Duodenal mucosa (tissue), 2 donors: Measurements from ENCODE around the gene SLC25A41.

Source experiments
- H3K27ac ChIP-seq: one replicate; pipeline ENCODE4 v1.7.0; 2013; ENCODE audit warnings: low read depth, low read length
- H3K27me3 ChIP-seq, 2 donors: one replicate each; pipeline ENCODE4 v1.7.0; 2013; ENCODE audit warnings: low read length in 2 of 2, control low read depth in 1 of 2; ENCODE audit not compliant: insufficient read depth in 2 of 2, control insufficient read depth in 1 of 2
- H3K36me3 ChIP-seq, 2 donors: one replicate each; pipeline ENCODE4 v1.7.0; 2013; ENCODE audit warnings: low read length in 2 of 2, control low read depth in 1 of 2; ENCODE audit not compliant: insufficient read depth in 2 of 2, control insufficient read depth in 1 of 2
- H3K4me1 ChIP-seq, 2 donors: one replicate each; pipeline ENCODE4 v1.7.0; 2013; ENCODE audit warnings: low read length in 2 of 2, control low read depth in 1 of 2; ENCODE audit not compliant: insufficient read depth in 2 of 2, control insufficient read depth in 1 of 2
- H3K4me3 ChIP-seq, 2 donors: one replicate each; pipeline ENCODE4 v1.7.0; 2013; ENCODE audit warnings: low read length in 2 of 2, low read depth in 1 of 2
- H3K9ac ChIP-seq, 2 donors: one replicate each; pipeline ENCODE4 v1.7.0; 2013; ENCODE audit warnings: low read length in 2 of 2, low read depth in 1 of 2
- H3K9me3 ChIP-seq, 2 donors: one replicate each; pipeline ENCODE4 v1.7.0; 2013; ENCODE audit warnings: low read length in 2 of 2, control low read depth in 1 of 2; ENCODE audit not compliant: control insufficient read depth in 1 of 2

Gene SLC25A41

DNA sequence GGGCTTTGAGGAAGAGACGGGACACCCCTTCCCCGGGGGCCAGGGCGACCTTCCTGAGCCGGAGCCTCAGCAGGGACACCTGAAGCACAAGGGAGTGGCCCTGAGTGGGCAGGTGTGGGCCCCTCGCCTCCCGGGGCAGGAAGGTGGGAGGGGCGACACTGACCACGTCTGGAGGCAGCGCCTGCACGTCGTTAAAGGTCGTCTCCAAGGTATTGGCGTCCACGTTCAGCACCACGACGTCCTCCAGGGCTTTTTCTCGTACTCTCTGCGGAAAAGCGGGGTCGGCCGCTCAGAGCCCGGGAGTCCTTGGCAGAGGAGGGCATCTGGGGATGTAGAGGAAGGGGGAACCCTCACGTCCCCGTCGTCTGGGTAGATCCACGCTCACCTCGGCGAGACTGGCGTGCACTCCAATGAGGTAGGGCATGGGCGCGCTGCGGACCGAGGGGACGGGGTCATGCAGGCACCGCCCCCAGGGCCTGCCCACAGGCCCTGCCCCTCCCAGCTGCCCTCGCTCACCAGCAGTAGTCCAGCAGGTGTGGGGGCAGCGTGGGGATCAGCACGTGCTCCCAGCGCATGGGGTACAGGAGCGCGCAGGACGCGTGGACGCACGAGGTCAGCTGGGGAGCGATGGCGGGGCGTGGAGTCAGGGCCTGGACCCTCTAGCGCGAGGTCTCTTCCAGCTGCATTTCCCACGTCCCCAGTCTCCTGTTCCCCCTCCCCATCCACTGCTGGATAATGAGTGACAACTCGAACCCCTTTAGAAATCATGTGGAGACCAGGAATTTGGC, 42.0 kb upstream of the SLC25A41 start:
- H3K9me3 ChIP-seq, result no peaks in the 10 kb centered on the region
- H3K9ac ChIP-seq, result peak overlapping the region in 1 of 2 donors; percentile 25
- H3K27ac ChIP-seq, result no peak overlapping the region
- H3K36me3 ChIP-seq, result peaks cover 0 to 4% of the 10 kb centered on the region in 2 donors
- peak overlapping the region; percentile 57 to 67 for H3K4me3 ChIP-seq
- peaks cover 8 to 16% of the 10 kb centered on the region in 2 donors for H3K4me1 ChIP-seq
- no peaks in the 10 kb centered on the region for H3K27me3 ChIP-seq

DNA sequence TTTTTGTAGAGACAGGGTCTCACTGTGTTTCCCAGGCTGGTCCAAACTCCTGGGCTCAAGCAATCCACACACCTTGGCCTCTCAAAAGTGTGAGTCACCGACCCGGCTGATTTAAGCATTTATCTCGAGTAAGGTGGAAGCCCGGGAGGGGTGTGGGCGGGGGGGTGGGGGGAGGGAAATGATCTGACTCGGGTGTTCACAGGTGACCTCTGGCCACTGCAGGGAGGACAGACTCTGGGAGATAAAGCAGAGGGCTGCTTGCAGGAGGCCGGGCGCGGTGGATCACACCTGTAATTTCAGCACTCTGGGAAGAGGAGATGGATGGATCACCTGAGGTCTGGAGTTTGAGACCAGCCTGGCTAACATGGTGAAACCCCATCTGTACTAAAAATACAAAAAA, 40.1 kb upstream of the SLC25A41 start:
- Histone ChIP-seq H3K4me3 (no peak overlapping the region), H3K9ac (no peak overlapping the region), H3K27me3 (no peaks in the 10 kb centered on the region), H3K4me1 (peaks cover 8 to 16% of the 10 kb centered on the region in 2 donors), H3K36me3 (peaks cover 4 to 8% of the 10 kb centered on the region in 2 donors), H3K9me3 (no peaks in the 10 kb centered on the region), H3K27ac (no peak overlapping the region)

DNA sequence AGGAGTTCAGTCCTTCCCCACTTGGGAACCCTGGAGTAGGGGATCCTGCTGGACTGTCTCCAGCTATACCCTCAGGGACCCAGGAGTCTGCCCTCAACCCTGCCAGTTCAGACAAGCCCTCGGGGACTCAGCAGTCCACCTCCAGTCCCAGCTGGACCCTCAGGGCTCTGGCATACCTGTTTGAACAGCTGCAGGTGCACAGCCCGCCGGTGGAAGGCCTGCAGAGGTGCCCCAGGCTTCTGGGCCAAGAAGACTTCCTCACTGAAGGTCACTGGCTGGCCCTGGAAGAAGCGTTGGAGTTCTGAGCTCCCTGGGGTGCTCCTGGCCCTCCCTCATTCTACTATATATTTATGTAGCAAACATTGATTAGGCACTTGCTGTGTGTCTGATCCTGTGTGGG, 39.1 kb upstream of the SLC25A41 start:
- Histone ChIP-seq H3K9me3 (no peaks in the 10 kb centered on the region), H3K9ac (no peak overlapping the region), H3K4me3 (no peak overlapping the region), H3K27ac (no peak overlapping the region), H3K36me3 (peaks cover 8 to 18% of the 10 kb centered on the region in 2 donors), H3K4me1 (peaks cover 8 to 16% of the 10 kb centered on the region in 2 donors), H3K27me3 (no peaks in the 10 kb centered on the region)

DNA sequence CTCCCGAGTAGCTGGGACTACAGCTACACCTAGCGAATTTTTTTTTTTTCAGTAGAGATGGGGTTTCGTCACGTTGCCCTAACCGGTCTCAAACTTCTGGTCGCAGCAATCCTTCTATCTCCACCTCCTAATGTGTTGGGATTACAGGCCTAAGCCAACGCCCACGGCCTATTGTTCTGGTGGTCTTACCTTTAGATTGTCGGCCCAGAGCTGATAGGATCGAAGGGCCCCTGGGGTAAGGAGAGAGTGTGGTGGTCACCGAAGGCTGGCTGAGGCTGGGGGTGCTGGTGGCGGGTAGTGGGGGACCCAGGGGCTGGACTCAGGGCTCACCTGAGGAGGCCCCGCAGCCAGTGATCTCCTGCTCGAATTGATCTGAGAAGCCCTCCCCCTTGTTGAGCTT, 37.5 kb upstream of the SLC25A41 start:
- no peaks in the 10 kb centered on the region for H3K27me3 ChIP-seq
- H3K9me3 ChIP-seq, result no peaks in the 10 kb centered on the region
- H3K4me3 ChIP-seq, result no peak overlapping the region
- H3K27ac ChIP-seq, result no peak overlapping the region
- no peak overlapping the region for H3K9ac ChIP-seq
- H3K4me1 ChIP-seq, result peaks cover 8 to 16% of the 10 kb centered on the region in 2 donors
- H3K36me3 ChIP-seq, result peaks cover 10 to 22% of the 10 kb centered on the region in 2 donors

DNA sequence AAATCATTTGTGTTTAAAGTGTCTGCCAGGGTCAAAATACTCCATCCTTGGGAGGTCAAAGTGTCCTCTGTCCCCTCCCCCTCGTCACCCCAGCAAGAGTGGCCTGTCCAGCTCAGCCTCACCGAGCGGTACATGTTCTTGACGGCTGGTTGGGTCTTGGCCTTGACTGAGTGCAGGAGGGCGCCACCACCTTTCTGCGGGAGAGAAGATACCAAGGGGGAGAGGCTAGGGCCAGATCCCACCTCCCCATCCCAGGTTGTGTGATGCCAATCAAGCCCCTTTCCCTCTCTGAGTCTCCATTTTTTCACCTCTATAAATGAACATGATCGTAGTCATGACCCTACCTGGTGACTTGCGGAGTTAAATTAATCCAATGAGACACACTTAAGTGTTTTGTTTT, 36.6 kb upstream of the SLC25A41 start:
- Histone ChIP-seq H3K4me1 (peaks cover 5 to 12% of the 10 kb centered on the region in 2 donors), H3K27me3 (no peaks in the 10 kb centered on the region), H3K36me3 (peaks cover 10 to 23% of the 10 kb centered on the region in 2 donors), H3K9ac (no peak overlapping the region), H3K27ac (no peak overlapping the region), H3K9me3 (no peaks in the 10 kb centered on the region), H3K4me3 (no peak overlapping the region)

DNA sequence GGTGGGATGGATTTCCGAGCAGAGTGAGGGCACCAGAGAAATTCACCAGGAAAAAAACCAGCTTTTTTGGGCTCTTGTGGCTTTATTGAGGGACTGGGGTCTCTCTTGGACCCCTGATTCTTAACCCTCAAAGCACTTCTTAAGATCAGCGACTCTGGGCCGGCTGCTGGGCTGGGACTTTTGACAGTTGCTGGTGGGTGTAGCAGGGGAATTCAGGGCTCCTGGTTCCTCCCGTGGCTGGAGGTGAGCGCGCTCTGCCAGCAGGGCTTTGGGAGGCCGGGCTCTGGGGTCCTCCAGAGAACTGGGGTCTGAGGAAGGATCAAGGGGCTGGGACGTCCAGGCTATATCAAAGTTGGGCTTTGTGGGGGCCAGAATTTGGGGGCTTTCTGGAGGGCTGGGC, 33.8 kb upstream of the SLC25A41 start:
- Histone ChIP-seq H3K36me3 (peaks cover 10 to 23% of the 10 kb centered on the region in 2 donors), H3K9ac (no peak overlapping the region), H3K4me3 (no peak overlapping the region), H3K27ac (no peak overlapping the region), H3K4me1 (peaks cover 5 to 6% of the 10 kb centered on the region in 2 donors), H3K9me3 (no peaks in the 10 kb centered on the region), H3K27me3 (no peaks in the 10 kb centered on the region)

DNA sequence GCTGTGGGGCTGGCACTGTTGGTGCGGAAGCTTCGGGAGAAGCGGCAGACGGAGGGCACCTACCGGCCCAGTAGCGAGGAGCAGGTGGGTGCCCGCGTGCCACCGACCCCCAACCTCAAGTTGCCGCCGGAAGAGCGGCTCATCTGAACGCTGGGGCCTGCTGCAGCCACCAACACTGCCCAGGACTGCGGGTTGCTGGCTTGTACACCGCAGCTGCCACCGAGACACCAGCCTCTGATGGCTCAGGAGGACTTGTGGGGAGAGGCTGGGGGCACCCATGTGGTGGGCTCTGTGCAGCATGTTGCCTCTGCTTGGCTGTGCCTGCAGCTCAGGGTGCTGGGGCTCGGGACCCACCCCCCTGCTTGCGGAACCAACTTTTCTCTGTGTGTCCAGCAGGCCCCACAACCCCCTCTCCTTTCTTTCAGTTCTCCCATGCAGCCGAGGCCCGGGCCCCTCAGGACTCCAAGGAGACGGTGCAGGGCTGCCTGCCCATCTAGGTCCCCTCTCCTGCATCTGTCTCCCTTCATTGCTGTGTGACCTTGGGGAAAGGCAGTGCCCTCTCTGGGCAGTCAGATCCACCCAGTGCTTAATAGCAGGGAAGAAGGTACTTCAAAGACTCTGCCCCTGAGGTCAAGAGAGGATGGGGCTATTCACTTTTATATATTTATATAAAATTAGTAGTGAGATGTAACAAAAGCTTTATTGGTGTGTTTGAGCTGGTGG, 33.1 kb upstream of the SLC25A41 start:
- Histone ChIP-seq H3K4me1 (peaks cover 5 to 13% of the 10 kb centered on the region in 2 donors), H3K4me3 (no peak overlapping the region), H3K27me3 (no peaks in the 10 kb centered on the region), H3K36me3 (peaks cover 10 to 23% of the 10 kb centered on the region in 2 donors), H3K27ac (no peak overlapping the region), H3K9ac (no peak overlapping the region), H3K9me3 (no peaks in the 10 kb centered on the region)

DNA sequence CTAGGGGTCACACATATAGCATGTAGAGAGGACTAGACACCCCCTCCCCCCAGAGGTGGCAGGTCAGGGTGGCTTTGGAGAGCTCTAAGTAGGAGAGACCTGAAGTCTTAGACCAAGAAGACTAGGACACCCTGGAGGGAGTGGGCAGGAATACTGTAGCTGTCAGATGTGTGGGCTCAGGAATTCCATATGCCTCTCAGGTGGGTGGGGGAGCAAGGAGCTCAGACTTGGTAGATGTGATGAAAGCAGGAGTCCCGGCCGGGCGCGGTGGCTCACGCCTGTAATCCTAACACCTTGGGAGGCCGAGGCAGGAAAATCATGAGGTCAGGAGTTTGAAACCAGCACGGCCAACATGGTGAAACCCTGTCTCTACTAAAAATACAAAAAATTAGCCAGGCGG, 32.1 kb upstream of the SLC25A41 start:
- Histone ChIP-seq H3K4me1 (peaks cover 5 to 13% of the 10 kb centered on the region in 2 donors), H3K27ac (no peak overlapping the region), H3K36me3 (peaks cover 10 to 23% of the 10 kb centered on the region in 2 donors), H3K9me3 (no peaks in the 10 kb centered on the region), H3K27me3 (no peaks in the 10 kb centered on the region), H3K4me3 (peak overlapping the region; percentile 61 to 74), H3K9ac (peak overlapping the region in 1 of 2 donors; percentile 95)

DNA sequence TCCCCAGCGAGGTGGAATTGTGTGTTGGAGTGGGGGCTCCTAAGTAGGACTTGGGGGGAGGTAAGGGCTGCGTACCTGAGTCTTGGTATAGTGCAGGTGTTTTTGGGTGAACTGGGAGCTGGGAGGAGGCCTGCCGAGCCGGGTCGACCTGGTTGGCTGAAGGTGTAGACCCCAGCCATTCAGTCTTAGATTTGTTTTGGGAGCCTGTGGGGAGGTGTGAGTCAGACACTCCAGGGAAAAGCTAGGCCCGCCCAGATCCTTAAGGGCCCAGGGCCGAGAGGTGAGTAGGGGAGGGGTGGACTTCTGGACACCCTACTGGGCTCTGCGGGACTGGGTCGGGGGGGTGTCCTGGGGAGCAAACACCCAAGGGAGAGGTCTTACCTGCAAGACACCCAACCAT, 31.4 kb upstream of the SLC25A41 start:
- Histone ChIP-seq H3K27me3 (no peaks in the 10 kb centered on the region), H3K4me1 (peaks cover 5 to 13% of the 10 kb centered on the region in 2 donors), H3K4me3 (peak overlapping the region; percentile 61 to 74), H3K9me3 (no peaks in the 10 kb centered on the region), H3K36me3 (peaks cover 10 to 20% of the 10 kb centered on the region in 2 donors), H3K27ac (peak overlapping the region; percentile 87), H3K9ac (peak overlapping the region; percentile 74 to 95)
